HepG2 (cell line): Measurements from ENCODE around the gene ACSS1. TPM values are rescaled to one million over a fixed set of nuclear protein-coding genes. Genes with fewer than 3 reads are reported as not detected.

Source experiments
- ATAC-seq: fragments of 200-7000 bp; cut with Tn5 transposase; 3 replicates; pipeline ENCODE4 v1.9.1; 2020; ENCODE audit warnings: mild to moderate bottlenecking, moderate library complexity
- BruUV-seq: library from RNA; stranded (reverse); fragments of 400-500 nt; replicated peaks from 2 replicates; lab custom pipeline; 2021; lab: Mats Ljungman, UMichigan
- CTCF ChIA-PET: fragments of 300-600 bp; formaldehyde crosslinking; extraction: SDS; loops from one replicate; lab custom pipeline; 2021; ENCODE audit warnings: low total read pairs, inconsistent platforms, low intra/inter-chr PET ratio; lab: Yijun Ruan, JAX
- POLR2A ChIA-PET: fragments of 350-600 bp; sonication (Branson Sonifier 250); formaldehyde crosslinking; loops from one replicate; lab custom pipeline; 2020; ENCODE audit warnings: antibody characterized with exemption, inconsistent platforms; lab: Yijun Ruan, JAX
- DNase-seq: peaks from one replicate; pipeline ENCODE4 v3.0.0-alpha.2; 2015; ENCODE audit warnings: low spot score
- FAIRE-seq: peaks from 3 replicates; lab custom pipeline; 2011; peaks lifted over from hg19 to GRCh38; lab: Jason Lieb, UNC
- H2AFZ ChIP-seq: one replicate; pipeline ENCODE4 v1.6.1; 2011; ENCODE audit warnings: low read length, inconsistent platforms
- H3K27ac ChIP-seq: fragments of 300-600 bp; 3 replicates; pipeline ENCODE4 v1.8.0; 2011; ENCODE audit warnings: mixed run types, mild to moderate bottlenecking, mixed read lengths, low read length, inconsistent platforms; ENCODE audit not compliant: insufficient read depth; ENCODE audit errors: extremely low read length
- H3K27me3 ChIP-seq, 2 experiments: fragments of 200-600 bp in 1 of 2; 2 replicates in 1 of 2; 3 replicates in 1 of 2; pipeline versions ENCODE4 v1.6.0 to v1.8.0; 2011; ENCODE audit warnings: low read length in 2 of 2, mild to moderate bottlenecking in 2 of 2, moderate library complexity in 2 of 2, inconsistent platforms in 1 of 2; ENCODE audit not compliant: insufficient read depth in 2 of 2, control insufficient read depth in 1 of 2
- H3K36me3 ChIP-seq, 2 experiments: fragments of 200-600 bp in 1 of 2; replicated peaks in 1 of 2; 2 replicates in 1 of 2; 3 replicates in 1 of 2; pipeline versions ENCODE4 v1.5.1 to v1.8.0; 2011; ENCODE audit warnings: low read length in 2 of 2, inconsistent platforms in 1 of 2; ENCODE audit not compliant: insufficient read depth in 2 of 2, control insufficient read depth in 1 of 2
- H3K4me1 ChIP-seq: 2 replicates; pipeline ENCODE4 v1.5.1; 2012; ENCODE audit warnings: low read length, inconsistent platforms; ENCODE audit not compliant: insufficient read depth
- H3K4me2 ChIP-seq: 2 replicates; pipeline ENCODE4 v1.6.0; 2011; ENCODE audit warnings: low read depth, low read length, inconsistent platforms
- H3K4me3 ChIP-seq, 3 experiments: fragments of 200-600 bp in 1 of 3; sonication (generic), shearing (Covaris generic) in 1 of 3; replicated peaks in 1 of 3; 2 replicates each; pipeline ENCODE4 v1.5.1; 2011 to 2016; ENCODE audit warnings: low read length in 3 of 3, inconsistent platforms in 2 of 3, low read depth in 2 of 3, mild to moderate bottlenecking in 2 of 3, control low read depth in 1 of 3, mixed read lengths in 1 of 3; ENCODE audit not compliant: insufficient read depth in 1 of 3
- H3K79me2 ChIP-seq: one replicate; pipeline ENCODE4 v1.6.1; 2011; ENCODE audit warnings: low read length, inconsistent platforms; ENCODE audit not compliant: insufficient read depth
- H3K9ac ChIP-seq: 2 replicates; pipeline ENCODE4 v1.6.0; 2011; ENCODE audit warnings: mild to moderate bottlenecking, low read depth, low read length, inconsistent platforms; ENCODE audit not compliant: insufficient read depth
- H3K9me3 ChIP-seq: 2 replicates; pipeline ENCODE4 v1.5.1; 2012; ENCODE audit warnings: mild to moderate bottlenecking, low read length
- H4K20me1 ChIP-seq: 2 replicates; pipeline ENCODE4 v1.6.0; 2011; ENCODE audit warnings: inconsistent platforms, mild to moderate bottlenecking, low read length, moderate library complexity; ENCODE audit not compliant: insufficient read depth
- MTA1 ChIP-seq: sonication (generic); formaldehyde crosslinking; IDR thresholded peaks from 2 replicates; pipeline ENCODE4 v1.4.0; 2020; ENCODE audit warnings: missing genetic modification reagents, mild to moderate bottlenecking, borderline replicate concordance
- SRSF1 ChIP-seq: fragments of 200-400 bp; formaldehyde crosslinking; optimal IDR thresholded peaks from 2 replicates; pipeline ENCODE3; 2017; ENCODE audit warnings: mild to moderate bottlenecking, low read depth, low read length, moderate library complexity
- TSC22D2 ChIP-seq: sonication (generic); formaldehyde crosslinking; IDR thresholded peaks from 2 replicates; pipeline ENCODE4 v1.5.1; 2020; ENCODE audit warnings: missing genetic modification reagents, mild to moderate bottlenecking, borderline replicate concordance
- ZNF44 ChIP-seq: sonication (generic); formaldehyde crosslinking; IDR thresholded peaks from 2 replicates; pipeline ENCODE4 v1.5.1; 2020; ENCODE audit warnings: mild to moderate bottlenecking, missing genetic modification reagents
- ZNF468 ChIP-seq: sonication (generic); formaldehyde crosslinking; IDR thresholded peaks from 2 replicates; pipeline ENCODE4 v1.8.0; 2022; ENCODE audit warnings: mild to moderate bottlenecking, moderate library complexity, missing genetic modification reagents
- ZNF510 ChIP-seq: sonication (generic); formaldehyde crosslinking; IDR thresholded peaks from 2 replicates; pipeline ENCODE4 v1.4.0; 2020; ENCODE audit warnings: low read depth, mild to moderate bottlenecking, missing genetic modification reagents
- WGBS: methylation state at CpG from one replicate; pipeline ENCODE4 v1.1.6; 2017; ENCODE audit warnings: low lambda C conversion rate; 5-methylcytosine and 5-hydroxymethylcytosine counted together
- in situ Hi-C: cut with HindIII; loops from 2 replicates; pipeline ENCODE4 v1.10.0; 2017; ENCODE audit warnings: low pct_unique_long_range_greater_than_20kb; ENCODE audit not compliant: extremely low pct_ligation_motif_present
- intact Hi-C: fragments of 100-400 bp; cut with micrococcal nuclease; formaldehyde crosslinking; loops from one replicate; pipeline ENCODE4 v1.10.0; 2022; ENCODE audit not compliant: unreplicated experiment
- polyA plus RNA-seq, 8 experiments: library from polyadenylated mRNA; depleted of rRNA in 3 of 8; stranded (reverse) in 7 of 8; unstranded in 1 of 8; fragments of >200 nt; fragmentation: Illumina TruSeq in 4 of 8; extraction: Trizol in 4 of 8; gene quantifications; 2 replicates each; pipeline versions ENCODE4 v1.2.1 to v1.2.3, GENCODE V29; 2011 to 2016; ENCODE audit warnings: low read depth in 4 of 8, missing spikeins in 1 of 8, mixed read lengths in 1 of 8; ENCODE audit not compliant: insufficient read depth in 1 of 8
- total RNA-seq, 5 experiments: library from RNA; depleted of rRNA; stranded (reverse); fragments of >200 nt; fragmentation: Illumina TruSeq; extraction: Trizol; gene quantifications; 2 replicates each; pipeline ENCODE4 v1.2.3, GENCODE V29; 2016; ENCODE audit warnings: low read depth in 1 of 5
- TF ChIP-seq, protein P1 (sequence below): sonication (generic); formaldehyde crosslinking; IDR thresholded peaks from 2 replicates; pipeline ENCODE4 v1.8.1; 2023; ENCODE audit warnings: mild to moderate bottlenecking, missing genetic modification reagents

Gene ACSS1
- total and polyA plus RNA-seq, 2 of the 13 experiments (the other 11 are each of a cell fraction or from before 2014, with no cell fraction given): 15.2 to 41.6 TPM

DNA sequence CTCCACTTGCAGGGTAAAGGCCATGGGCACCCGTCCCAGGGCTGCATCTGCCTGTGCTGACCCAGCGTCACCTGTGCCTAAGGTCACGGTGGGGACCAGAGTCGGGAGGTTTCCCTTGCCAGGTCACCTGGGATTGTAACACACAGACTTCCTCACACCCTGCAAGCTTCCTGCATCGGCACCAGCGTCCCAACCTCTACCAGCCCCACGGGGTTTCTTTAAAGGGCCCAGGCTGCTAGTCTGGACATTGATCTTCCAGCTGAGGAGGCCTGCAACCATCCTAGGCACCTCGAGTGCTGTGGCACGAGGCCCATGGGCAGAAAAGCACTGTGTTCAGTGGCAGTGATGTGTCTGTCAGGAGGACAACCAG lies 12.6 kb downstream of the ACSS1 start:
- Histone ChIP-seq H3K9me3 (no peaks in the 10 kb centered on the region), H3K36me3 (no peaks in the 10 kb centered on the region; a peak in 1 of 5 replicates), H3K27ac (no peak overlapping the region), H3K27me3 (peaks cover 0 to 3% of the 10 kb centered on the region in 2 experiments; a peak in 1 of 5 replicates), H3K9ac (no peak overlapping the region), H3K4me2 (no peak overlapping the region), H4K20me1 (no peaks in the 10 kb centered on the region), H3K4me3 (no peak overlapping the region), H2AFZ (no peak overlapping the region), H3K4me1 (peaks cover 42% of the 10 kb centered on the region), H3K79me2 (no peaks in the 10 kb centered on the region)
- FAIRE-seq: no peak
- TF ChIP-seq TSC22D2 (CRISPR knock-in tag) (no peak), SRSF1 (peak; percentile 14), MTA1 (CRISPR knock-in tag) (0 out of 2 replicates have a peak, but pooled peaks have one; percentile 5), ZNF510 (CRISPR knock-in tag) (no peak), ZNF44 (CRISPR knock-in tag) (no peak), ZNF468 (CRISPR knock-in tag) (0 out of 2 replicates have a peak, but pooled peaks have one; percentile 73)
- TF ChIP-seq, protein P1, sequence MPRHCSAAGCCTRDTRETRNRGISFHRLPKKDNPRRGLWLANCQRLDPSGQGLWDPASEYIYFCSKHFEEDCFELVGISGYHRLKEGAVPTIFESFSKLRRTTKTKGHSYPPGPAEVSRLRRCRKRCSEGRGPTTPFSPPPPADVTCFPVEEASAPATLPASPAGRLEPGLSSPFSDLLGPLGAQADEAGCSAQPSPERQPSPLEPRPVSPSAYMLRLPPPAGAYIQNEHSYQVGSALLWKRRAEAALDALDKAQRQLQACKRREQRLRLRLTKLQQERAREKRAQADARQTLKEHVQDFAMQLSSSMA (CRISPR knock-in tag): 0 out of 2 replicates have a peak, but pooled peaks have one; percentile 11
- 43% methylated on average over 9 of the region's 9 CpGs for WGBS
- ChIA-PET POLR2A (interaction anchor here (0.8 kb wide), 1 partner anchor 13 kb away, joined by 3 read pairs; no protein-coding TSS in a partner anchor), CTCF (no interaction called here)
- in situ Hi-C loops: no loop called here
- no peak for DNase-seq
- ATAC-seq: no peak
- no TSS peak for BruUV-seq
- intact Hi-C loops: no loop called here
